Measurements from ENCODE around the gene TSPAN15. TPM values are rescaled to one million over a fixed set of nuclear protein-coding genes. Genes with fewer than 3 reads are reported as not detected.

TSPAN15 gene
- total RNA-seq, 1 experiment from 2014 or later, result 212 TPM

DNA sequence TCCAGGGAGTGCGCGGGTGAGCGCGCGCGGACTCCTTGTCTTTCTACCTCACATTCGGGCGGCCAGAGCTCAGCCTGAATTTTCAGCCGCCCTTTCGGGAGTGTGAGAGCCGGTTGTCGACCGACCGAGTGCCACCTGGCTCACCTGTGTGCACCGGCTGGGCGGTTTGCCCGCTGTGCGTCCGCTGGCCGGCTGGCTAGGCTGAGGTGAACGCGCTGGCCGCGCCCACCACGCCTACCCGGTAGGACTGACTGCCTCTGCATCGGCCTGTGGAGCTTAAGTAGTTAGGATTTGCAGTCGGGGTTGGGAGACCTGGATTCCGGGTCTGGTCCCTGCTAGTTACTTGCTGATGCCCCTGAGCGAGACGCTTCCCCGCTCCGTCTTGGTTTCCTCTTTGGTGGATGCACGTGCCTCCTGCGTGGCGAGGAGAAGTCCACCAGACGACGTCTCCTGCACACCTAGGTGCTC is 553 bp downstream of the TSPAN15 start:
- Histone ChIP-seq H3F3A (ENCODE audit: low read length, unreplicated experiment) (peaks cover 18% of the 10 kb centered on the region), H3K4me2 (ENCODE audit: low read length) (peak overlapping the region; percentile 91), H3K27me3 (ENCODE audit: low read length) (no peaks in the 10 kb centered on the region), H3K9me2 (replicated peaks; ENCODE audit: low read length) (no peaks in the 10 kb centered on the region), H2AFZ (ENCODE audit: low read length) (peak overlapping the region; percentile 80), H3K9ac (ENCODE audit: low read length) (peak overlapping the region; percentile 83), H3K27ac (ENCODE audit: low read length) (peak overlapping the region; percentile 50), H3K36me3 (ENCODE audit: low read depth, low read length) (peaks cover 6% of the 10 kb centered on the region), H4K20me1 (ENCODE audit: low read length) (no peaks in the 10 kb centered on the region), H3K9me3 (ENCODE audit: low read length) (no peaks in the 10 kb centered on the region), H3K4me1 (ENCODE audit: insufficient read depth, low read length) (peaks cover 87% of the 10 kb centered on the region), H3K79me2 (ENCODE audit: low read length) (peaks cover 55% of the 10 kb centered on the region), H3K4me3 (ENCODE audit: low read length) (peak overlapping the region; percentile 80)
- no peak for TF ChIP-seq EZH2 (IDR thresholded peaks at IDR 0.05; ENCODE audit: low read length, unreplicated experiment)
- TF ChIP-seq, protein P1, sequence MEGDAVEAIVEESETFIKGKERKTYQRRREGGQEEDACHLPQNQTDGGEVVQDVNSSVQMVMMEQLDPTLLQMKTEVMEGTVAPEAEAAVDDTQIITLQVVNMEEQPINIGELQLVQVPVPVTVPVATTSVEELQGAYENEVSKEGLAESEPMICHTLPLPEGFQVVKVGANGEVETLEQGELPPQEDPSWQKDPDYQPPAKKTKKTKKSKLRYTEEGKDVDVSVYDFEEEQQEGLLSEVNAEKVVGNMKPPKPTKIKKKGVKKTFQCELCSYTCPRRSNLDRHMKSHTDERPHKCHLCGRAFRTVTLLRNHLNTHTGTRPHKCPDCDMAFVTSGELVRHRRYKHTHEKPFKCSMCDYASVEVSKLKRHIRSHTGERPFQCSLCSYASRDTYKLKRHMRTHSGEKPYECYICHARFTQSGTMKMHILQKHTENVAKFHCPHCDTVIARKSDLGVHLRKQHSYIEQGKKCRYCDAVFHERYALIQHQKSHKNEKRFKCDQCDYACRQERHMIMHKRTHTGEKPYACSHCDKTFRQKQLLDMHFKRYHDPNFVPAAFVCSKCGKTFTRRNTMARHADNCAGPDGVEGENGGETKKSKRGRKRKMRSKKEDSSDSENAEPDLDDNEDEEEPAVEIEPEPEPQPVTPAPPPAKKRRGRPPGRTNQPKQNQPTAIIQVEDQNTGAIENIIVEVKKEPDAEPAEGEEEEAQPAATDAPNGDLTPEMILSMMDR (conservative IDR thresholded peaks at IDR 0.05; ENCODE audit: low read depth, low read length), result no peak
- no peak for TF ChIP-seq EZH2phosphoT487 (IDR thresholded peaks at IDR 0.05; ENCODE audit: borderline replicate concordance, low read length)
- CTCF ChIA-PET, result interaction anchor here (0.6 to 1.2 kb wide), 2 partner anchors 55 to 177 kb away, joined by 5 to 10 read pairs; no protein-coding TSS in a partner anchor
- BruUV-seq (replicated peaks), result no TSS peak
- ATAC-seq (peak; percentile 23), DNase-seq (peak; percentile 85)
- intact Hi-C loops (cut with micrococcal nuclease), result loop anchor here (1.0 to 2.0 kb wide), 2 partner anchors 23 to 25 kb away; no protein-coding TSS in a partner anchor
- POLR2A ChIA-PET (ENCODE audit: unreplicated experiment), result interaction anchor here (0.6 to 1.2 kb wide), 3 partner anchors 12 to 531 kb away, joined by 4 to 6 read pairs (median 5); no protein-coding TSS in a partner anchor

DNA sequence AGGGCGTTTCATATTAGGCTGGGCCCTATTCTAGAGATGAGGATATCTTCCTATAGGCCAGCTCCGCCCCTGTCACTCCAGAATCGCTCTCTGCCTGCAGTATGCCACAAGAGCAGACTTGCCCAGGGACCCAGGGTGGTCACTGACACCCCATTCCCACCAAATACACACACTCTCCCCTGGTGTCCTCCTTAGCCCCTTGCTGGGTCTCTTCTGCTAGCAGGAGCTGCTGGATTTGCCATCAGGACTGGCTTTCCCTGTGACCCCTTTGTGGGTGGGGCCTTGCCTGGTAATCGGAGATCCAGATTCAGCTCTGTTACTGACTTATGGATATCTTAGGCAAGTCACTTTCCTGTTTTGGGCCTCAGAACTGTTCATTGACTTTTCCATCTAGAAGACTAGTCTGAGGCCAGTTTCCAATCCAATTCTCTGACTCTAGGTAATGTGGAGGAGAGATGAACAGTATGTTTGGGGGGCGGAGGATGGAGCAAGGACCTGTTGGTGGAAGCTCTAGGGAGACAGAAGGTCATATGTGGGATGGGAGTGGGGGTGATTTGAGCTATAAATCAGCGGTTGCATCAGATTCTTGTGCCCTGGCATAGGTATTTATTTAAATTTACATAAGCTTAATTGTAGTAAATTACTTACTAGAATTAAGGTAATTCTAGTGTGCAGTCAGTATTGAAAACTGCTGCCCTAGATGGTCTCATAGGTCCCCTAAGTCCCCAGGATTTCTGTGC is 1.6 kb downstream of the TSPAN15 start:
- CTCF ChIA-PET, result interaction anchor here (0.7 to 1.2 kb wide), 2 partner anchors 55 to 176 kb away, joined by 5 read pairs; no protein-coding TSS in a partner anchor
- Histone ChIP-seq H3K4me3 (ENCODE audit: low read length) (peak overlapping the region; percentile 80), H3K4me1 (ENCODE audit: insufficient read depth, low read length) (peaks cover 87% of the 10 kb centered on the region), H3K79me2 (ENCODE audit: low read length) (peaks cover 66% of the 10 kb centered on the region), H3K9me2 (replicated peaks; ENCODE audit: low read length) (no peaks in the 10 kb centered on the region), H3K27ac (ENCODE audit: low read length) (peak overlapping the region; percentile 7), H3K36me3 (ENCODE audit: low read depth, low read length) (peaks cover 17% of the 10 kb centered on the region), H3K4me2 (ENCODE audit: low read length) (peak overlapping the region; percentile 91), H3F3A (ENCODE audit: low read length, unreplicated experiment) (peaks cover 15% of the 10 kb centered on the region), H2AFZ (ENCODE audit: low read length) (no peak overlapping the region), H4K20me1 (ENCODE audit: low read length) (no peaks in the 10 kb centered on the region), H3K9ac (ENCODE audit: low read length) (peak overlapping the region; percentile 83; the same call in 1 of the 2 replicates), H3K9me3 (ENCODE audit: low read length) (no peaks in the 10 kb centered on the region), H3K27me3 (ENCODE audit: low read length) (no peaks in the 10 kb centered on the region)
- TSS peak; percentile 34 for BruUV-seq (replicated peaks)
- intact Hi-C loops (cut with micrococcal nuclease), result no loop called here
- no peak for ATAC-seq
- TF ChIP-seq EZH2 (IDR thresholded peaks at IDR 0.05; ENCODE audit: low read length, unreplicated experiment) (no peak), EZH2phosphoT487 (IDR thresholded peaks at IDR 0.05; ENCODE audit: borderline replicate concordance, low read length) (no peak)
- TF ChIP-seq, protein P1 (conservative IDR thresholded peaks at IDR 0.05; ENCODE audit: low read depth, low read length), result no peak
- POLR2A ChIA-PET (ENCODE audit: unreplicated experiment), result no interaction called here
- DNase-seq, result peak; percentile 63

Measured in PC-3 (cell line).